ENCODE data around the gene GJB2.
A peak's percentile ranks its signal among the peaks of the same experiment; 100 is the strongest.
"Not testable (repeated sequence)": the region's sequence is repeated elsewhere in the genome, so short reads cannot be mapped to it uniquely, and the experiment has no call there.

Gene GJB2

GRCh38 chr13:20175406-20175794 lies 17.3 kb downstream of the GJB2 start:
- in situ Hi-C loops (cut with MboI; ENCODE audit: low pct_unique_long_range_greater_than_20kb, low sequenced_read_pairs), result loop anchor here (25.0 kb wide), 1 partner anchor 737 kb away; the partner anchor contains the start of gene XPO4
- DNase-seq, result no peak

- in situ Hi-C loops (cut with MboI; ENCODE audit: low pct_unique_long_range_greater_than_20kb, low sequenced_read_pairs), result loop anchor here (25.0 kb wide), 1 partner anchor 737 kb away; the partner anchor contains the start of gene XPO4
- peak; percentile 59 for DNase-seq
These were observed 17.9 kb downstream of the GJB2 start for GRCh38 chr13:20174656-20175405.

GRCh38 chr13:20173116-20173746 lies 19.5 kb downstream of the GJB2 start:
- in situ Hi-C loops (cut with MboI; ENCODE audit: low pct_unique_long_range_greater_than_20kb, low sequenced_read_pairs), result no loop called here
- no peak for DNase-seq

- no peak for DNase-seq
- in situ Hi-C loops (cut with MboI; ENCODE audit: low pct_unique_long_range_greater_than_20kb, low sequenced_read_pairs), result no loop called here
These were observed 21.4 kb downstream of the GJB2 start for GRCh38 chr13:20171364-20171763.

DNA sequence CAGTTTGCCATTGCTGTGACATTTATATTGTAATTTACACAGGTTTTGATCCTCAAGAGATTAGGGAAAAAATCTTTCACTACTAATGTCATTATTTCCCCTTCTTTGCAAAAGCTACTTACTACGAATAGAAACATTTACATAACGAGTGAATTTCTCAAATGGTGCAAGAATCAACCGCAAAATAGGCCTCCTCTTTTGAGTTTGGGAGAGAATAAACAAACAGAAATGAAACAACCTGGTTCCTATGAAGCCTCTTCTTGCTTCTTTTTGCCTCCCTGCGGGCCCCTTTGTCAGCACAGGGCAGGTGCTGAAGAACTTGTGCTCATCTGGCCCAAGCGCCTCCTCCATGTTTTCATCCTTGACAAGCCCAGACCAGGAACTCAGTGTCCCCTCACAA lies 21.8 kb downstream of the GJB2 start:
- no peak for DNase-seq
- in situ Hi-C loops (cut with MboI; ENCODE audit: low pct_unique_long_range_greater_than_20kb, low sequenced_read_pairs), result no loop called here

DNA sequence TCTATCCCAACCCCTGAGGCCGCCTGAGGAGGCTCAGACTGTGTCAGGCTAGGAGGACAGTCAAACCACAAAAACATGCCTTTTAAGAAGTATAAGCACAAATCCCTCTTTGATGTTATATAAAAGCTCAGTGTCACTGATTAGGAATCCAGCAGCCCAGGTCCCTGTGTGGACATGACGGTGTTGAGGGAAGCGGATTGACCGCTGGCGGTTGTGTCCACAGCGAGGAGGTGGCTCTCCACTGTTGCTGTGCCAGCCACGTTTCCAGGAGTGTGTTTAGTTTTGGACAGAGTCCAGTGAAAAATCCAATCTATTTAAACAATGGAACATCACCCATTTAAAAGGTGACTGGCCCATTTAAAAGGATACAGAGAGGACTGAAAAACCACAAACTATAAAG lies 24.3 kb downstream of the GJB2 start:
- in situ Hi-C loops (cut with MboI; ENCODE audit: low pct_unique_long_range_greater_than_20kb, low sequenced_read_pairs), result no loop called here
- no peak for DNase-seq

- in situ Hi-C loops (cut with MboI; ENCODE audit: low pct_unique_long_range_greater_than_20kb, low sequenced_read_pairs), result no loop called here
These were observed 27.1 kb downstream of the GJB2 start for GRCh38 chr13:20165417-20166257.

DNA sequence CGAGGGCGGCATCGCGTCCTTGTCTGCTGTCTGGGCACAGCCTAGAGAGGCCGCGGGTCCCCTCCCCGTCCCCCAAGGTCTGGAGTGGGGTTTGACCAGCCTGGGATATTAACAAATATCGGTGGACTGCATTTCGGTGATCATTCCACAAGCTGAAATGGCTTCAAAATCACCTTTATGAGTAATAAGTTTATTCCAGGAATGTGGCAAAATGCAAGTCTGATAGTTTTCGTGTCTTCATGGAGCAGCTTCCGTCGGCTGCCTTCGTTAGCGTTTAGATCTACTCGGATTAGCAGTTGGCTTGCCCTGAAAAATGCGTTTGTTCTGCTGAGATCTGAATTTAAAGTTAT lies 30.8 kb downstream of the GJB2 start:
- DNase-seq, result no peak
- in situ Hi-C loops (cut with MboI; ENCODE audit: low pct_unique_long_range_greater_than_20kb, low sequenced_read_pairs), result no loop called here

More at GRCh38 chr13:20165417-20166257, 27.1 kb downstream of the GJB2 start:
- no peak for DNase-seq

DNA sequence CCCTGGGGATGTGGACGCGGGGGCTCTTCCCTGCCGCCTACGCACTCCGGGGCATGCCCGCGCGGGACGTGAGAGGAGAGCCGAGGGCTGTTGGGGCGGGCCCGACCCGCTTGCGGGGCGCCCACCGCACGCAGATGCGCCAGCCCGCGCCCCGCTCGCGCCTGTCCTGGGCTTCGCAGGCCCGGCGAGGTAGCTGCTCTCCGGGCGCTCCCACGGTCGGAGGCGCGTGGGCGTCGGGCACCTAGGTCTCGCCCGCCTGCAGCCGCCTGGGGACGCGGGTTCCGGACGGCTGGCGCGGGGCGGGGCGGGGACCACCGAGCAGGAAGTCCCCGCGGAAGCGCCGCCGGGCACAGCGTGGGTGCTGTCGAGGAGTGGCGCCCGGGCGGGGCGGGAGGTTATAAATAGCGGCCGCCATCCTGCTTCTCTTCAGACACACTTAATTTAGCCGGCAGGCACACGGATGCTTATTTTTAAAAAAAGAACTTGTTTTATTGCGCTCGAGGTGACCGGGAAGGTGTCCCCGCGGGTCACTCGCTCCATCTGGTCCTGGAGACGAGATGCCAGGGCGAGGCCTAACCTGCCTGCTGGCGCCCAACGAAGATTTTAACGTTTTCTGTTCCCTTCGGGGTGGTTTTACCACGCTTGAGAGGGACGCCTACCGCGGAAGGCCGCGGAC lies 31.3 kb downstream of the GJB2 start:
- peak; percentile 72 for DNase-seq

GRCh38 chr13:20160306-20161274 lies 32.1 kb downstream of the GJB2 start, which contains the start of gene GJA3:
TSS of gene GJA3 (minus strand) at chr13:20161052. CDS start at chr13:20143288, 17,764 bp downstream.
- DNase-seq, result peak; percentile 85
- in situ Hi-C loops (cut with MboI; ENCODE audit: low pct_unique_long_range_greater_than_20kb, low sequenced_read_pairs), result no loop called here

More for the DNA sequence above, 31.3 kb downstream of the GJB2 start:
- in situ Hi-C loops (cut with MboI; ENCODE audit: low pct_unique_long_range_greater_than_20kb, low sequenced_read_pairs), result no loop called here

DNA sequence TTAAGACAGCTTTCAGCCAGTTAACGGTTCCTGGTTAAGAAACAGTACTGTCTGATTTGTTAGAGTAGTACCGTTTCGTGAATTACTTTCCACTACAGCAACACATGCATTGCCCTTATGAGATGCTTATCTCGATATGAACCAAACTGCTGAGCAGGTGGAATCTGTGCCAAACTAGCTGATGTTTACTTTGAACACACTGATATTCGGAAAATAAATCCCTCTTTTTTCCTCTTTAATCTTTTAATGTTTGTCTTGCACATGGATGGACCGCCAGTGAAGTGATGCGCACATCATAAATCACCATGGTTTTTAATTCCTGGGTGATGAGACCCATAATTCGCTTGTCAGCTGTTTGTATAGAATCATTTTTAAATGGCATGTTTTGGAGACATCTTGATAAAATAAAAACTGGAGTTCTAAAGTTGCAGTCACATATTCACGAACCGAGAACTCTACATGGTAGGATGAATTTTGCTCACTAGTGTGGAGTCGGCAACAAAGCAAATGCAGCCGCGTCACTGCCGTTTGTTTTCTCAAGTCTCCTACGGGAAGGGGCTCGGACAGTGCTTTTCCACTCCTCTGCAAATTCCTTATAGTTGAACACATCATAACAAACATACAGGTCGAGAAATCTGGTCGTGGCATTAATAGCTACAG lies 33.0 kb downstream of the GJB2 start:
- in situ Hi-C loops (cut with MboI; ENCODE audit: low pct_unique_long_range_greater_than_20kb, low sequenced_read_pairs), result no loop called here
- DNase-seq, result peak; percentile 60

DNA sequence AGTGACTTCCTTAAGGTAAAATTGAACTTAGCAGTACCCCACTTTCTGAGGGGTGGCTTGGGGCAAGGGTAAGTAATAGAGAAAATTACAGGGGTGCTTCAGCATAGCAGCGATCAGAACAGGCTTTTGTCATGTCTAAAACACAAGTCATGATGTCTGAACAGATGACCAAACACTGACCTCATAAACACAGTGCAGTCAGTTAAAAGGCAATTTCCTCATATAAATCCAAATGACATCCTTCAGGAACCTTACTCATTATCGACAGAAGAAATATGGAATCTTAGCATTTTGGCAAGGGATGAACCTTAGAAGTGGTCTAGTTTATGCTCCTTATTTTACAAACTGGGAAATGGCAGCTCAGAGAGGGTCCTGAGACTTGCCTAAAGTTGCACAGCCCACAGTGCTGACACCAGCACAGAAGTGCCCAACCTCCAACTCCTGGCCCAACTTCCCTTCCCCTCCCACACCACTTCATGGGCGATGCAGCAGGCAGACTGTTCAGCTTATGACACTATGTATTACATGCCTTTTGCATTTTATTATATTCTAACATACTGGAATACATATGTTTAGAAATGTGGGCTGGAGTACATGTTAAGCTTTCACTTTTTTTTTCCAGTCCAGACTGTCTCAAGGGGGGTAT lies 35.5 kb downstream of the GJB2 start:
- peak; percentile 37 for DNase-seq
- in situ Hi-C loops (cut with MboI; ENCODE audit: low pct_unique_long_range_greater_than_20kb, low sequenced_read_pairs), result no loop called here

GRCh38 chr13:20156702-20157101 lies 36.0 kb downstream of the GJB2 start:
- in situ Hi-C loops (cut with MboI; ENCODE audit: low pct_unique_long_range_greater_than_20kb, low sequenced_read_pairs), result no loop called here
- DNase-seq, result no peak

GRCh38 chr13:20153290-20153689 lies 39.4 kb downstream of the GJB2 start:
- in situ Hi-C loops (cut with MboI; ENCODE audit: low pct_unique_long_range_greater_than_20kb, low sequenced_read_pairs); DNase-seq: not testable (repeated sequence)

DNA sequence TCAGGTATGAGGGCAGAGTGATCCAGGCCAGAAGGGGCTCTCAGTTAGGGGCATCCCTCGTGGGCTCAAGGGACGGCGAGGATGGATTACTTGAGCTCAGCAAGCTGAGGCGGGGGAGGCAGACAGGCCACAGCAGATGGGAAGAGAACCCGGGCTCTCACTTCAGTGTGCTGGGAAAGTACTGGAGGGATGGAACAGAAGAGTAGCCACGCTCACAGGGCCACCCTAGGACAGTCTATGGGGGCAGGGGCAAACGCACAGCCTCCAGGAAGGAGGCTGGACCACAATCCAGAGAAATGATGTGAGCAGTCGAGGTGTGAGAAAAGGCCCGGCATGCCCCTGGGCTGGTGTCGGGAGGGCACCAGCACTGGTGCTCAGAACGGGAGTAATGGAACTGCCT lies 41.1 kb downstream of the GJB2 start:
- in situ Hi-C loops (cut with MboI; ENCODE audit: low pct_unique_long_range_greater_than_20kb, low sequenced_read_pairs), result no loop called here
- no peak for DNase-seq

DNA sequence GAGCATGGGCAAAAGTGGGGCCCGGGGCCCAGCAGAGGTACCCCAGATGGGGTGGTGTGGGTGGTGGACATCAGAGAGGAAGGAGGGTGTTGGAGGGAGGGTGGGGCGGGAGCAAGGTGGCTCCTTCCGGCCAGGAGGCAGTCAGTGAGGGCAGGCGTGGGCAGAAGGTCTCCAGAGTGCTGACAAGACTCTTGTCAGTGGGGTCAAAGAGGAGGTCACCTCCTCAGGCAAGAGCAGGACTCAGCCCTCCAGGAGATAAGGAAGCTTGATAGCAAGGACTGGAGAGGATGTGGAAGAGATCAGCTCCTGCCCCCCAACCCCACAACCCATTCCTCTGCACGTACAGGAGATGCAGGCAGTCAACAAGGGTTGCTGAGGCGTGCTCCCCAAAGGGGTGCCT lies 41.7 kb downstream of the GJB2 start:
- in situ Hi-C loops (cut with MboI; ENCODE audit: low pct_unique_long_range_greater_than_20kb, low sequenced_read_pairs), result no loop called here
- DNase-seq, result no peak

DNA sequence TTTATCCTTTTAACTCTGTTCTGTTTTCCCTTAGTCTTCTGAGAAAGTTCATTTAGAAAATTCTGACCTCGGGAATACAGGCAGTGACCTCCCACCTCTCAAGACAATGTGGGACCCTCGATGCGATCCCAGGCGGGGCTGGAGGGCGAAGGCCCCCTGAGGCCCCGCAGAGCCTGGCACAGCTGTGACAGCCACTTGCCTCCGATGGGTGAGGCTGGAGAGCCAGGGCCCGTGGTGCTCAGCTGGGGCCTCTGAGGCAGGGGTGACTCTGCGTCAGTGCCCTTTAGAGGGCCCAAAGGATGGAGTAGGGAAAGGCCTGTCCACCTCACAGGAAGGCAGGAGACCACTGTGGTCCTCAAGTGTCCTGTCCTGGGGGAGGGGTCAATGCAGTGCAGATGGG lies 42.2 kb downstream of the GJB2 start:
- no peak for DNase-seq
- in situ Hi-C loops (cut with MboI; ENCODE audit: low pct_unique_long_range_greater_than_20kb, low sequenced_read_pairs), result no loop called here
